HepG2 (cell line): Measurements from ENCODE around the gene FBXL22. TPM values are rescaled to one million over a fixed set of nuclear protein-coding genes. Genes with fewer than 3 reads are reported as not detected.

Experiments
- ATAC-seq: fragments of 200-7000 bp; cut with Tn5 transposase; 3 replicates; pipeline ENCODE4 v1.9.1; 2020; ENCODE audit warnings: mild to moderate bottlenecking, moderate library complexity
- BruUV-seq: library from RNA; stranded (reverse); fragments of 400-500 nt; replicated peaks from 2 replicates; lab custom pipeline; 2021; lab: Mats Ljungman, UMichigan
- CTCF ChIA-PET: fragments of 300-600 bp; formaldehyde crosslinking; extraction: SDS; loops from one replicate; lab custom pipeline; 2021; ENCODE audit warnings: low total read pairs, inconsistent platforms, low intra/inter-chr PET ratio; lab: Yijun Ruan, JAX
- POLR2A ChIA-PET: fragments of 350-600 bp; sonication (Branson Sonifier 250); formaldehyde crosslinking; loops from one replicate; lab custom pipeline; 2020; ENCODE audit warnings: antibody characterized with exemption, inconsistent platforms; lab: Yijun Ruan, JAX
- DNase-seq: peaks from one replicate; pipeline ENCODE4 v3.0.0-alpha.2; 2015; ENCODE audit warnings: low spot score
- FAIRE-seq: peaks from 3 replicates; lab custom pipeline; 2011; peaks lifted over from hg19 to GRCh38; lab: Jason Lieb, UNC
- H2AFZ ChIP-seq: one replicate; pipeline ENCODE4 v1.6.1; 2011; ENCODE audit warnings: low read length, inconsistent platforms
- H3K27ac ChIP-seq: fragments of 300-600 bp; 3 replicates; pipeline ENCODE4 v1.8.0; 2011; ENCODE audit warnings: mixed run types, mild to moderate bottlenecking, mixed read lengths, low read length, inconsistent platforms; ENCODE audit not compliant: insufficient read depth; ENCODE audit errors: extremely low read length
- H3K27me3 ChIP-seq, 2 experiments: fragments of 200-600 bp in 1 of 2; 2 replicates in 1 of 2; 3 replicates in 1 of 2; pipeline versions ENCODE4 v1.6.0 to v1.8.0; 2011; ENCODE audit warnings: low read length in 2 of 2, mild to moderate bottlenecking in 2 of 2, moderate library complexity in 2 of 2, inconsistent platforms in 1 of 2; ENCODE audit not compliant: insufficient read depth in 2 of 2, control insufficient read depth in 1 of 2
- H3K36me3 ChIP-seq, 2 experiments: fragments of 200-600 bp in 1 of 2; replicated peaks in 1 of 2; 2 replicates in 1 of 2; 3 replicates in 1 of 2; pipeline versions ENCODE4 v1.5.1 to v1.8.0; 2011; ENCODE audit warnings: low read length in 2 of 2, inconsistent platforms in 1 of 2; ENCODE audit not compliant: insufficient read depth in 2 of 2, control insufficient read depth in 1 of 2
- H3K4me1 ChIP-seq: 2 replicates; pipeline ENCODE4 v1.5.1; 2012; ENCODE audit warnings: low read length, inconsistent platforms; ENCODE audit not compliant: insufficient read depth
- H3K4me2 ChIP-seq: 2 replicates; pipeline ENCODE4 v1.6.0; 2011; ENCODE audit warnings: low read depth, low read length, inconsistent platforms
- H3K4me3 ChIP-seq, 3 experiments: fragments of 200-600 bp in 1 of 3; sonication (generic), shearing (Covaris generic) in 1 of 3; replicated peaks in 1 of 3; 2 replicates each; pipeline ENCODE4 v1.5.1; 2011 to 2016; ENCODE audit warnings: low read length in 3 of 3, inconsistent platforms in 2 of 3, low read depth in 2 of 3, mild to moderate bottlenecking in 2 of 3, control low read depth in 1 of 3, mixed read lengths in 1 of 3; ENCODE audit not compliant: insufficient read depth in 1 of 3
- H3K79me2 ChIP-seq: one replicate; pipeline ENCODE4 v1.6.1; 2011; ENCODE audit warnings: low read length, inconsistent platforms; ENCODE audit not compliant: insufficient read depth
- H3K9ac ChIP-seq: 2 replicates; pipeline ENCODE4 v1.6.0; 2011; ENCODE audit warnings: mild to moderate bottlenecking, low read depth, low read length, inconsistent platforms; ENCODE audit not compliant: insufficient read depth
- H3K9me3 ChIP-seq: 2 replicates; pipeline ENCODE4 v1.5.1; 2012; ENCODE audit warnings: mild to moderate bottlenecking, low read length
- H4K20me1 ChIP-seq: 2 replicates; pipeline ENCODE4 v1.6.0; 2011; ENCODE audit warnings: inconsistent platforms, mild to moderate bottlenecking, low read length, moderate library complexity; ENCODE audit not compliant: insufficient read depth
- ATAD3A ChIP-seq: sonication (generic); formaldehyde crosslinking; IDR thresholded peaks from 2 replicates; pipeline ENCODE4 v1.4.0; 2020; ENCODE audit warnings: missing genetic modification reagents
- ATF4 ChIP-seq, 2 experiments: fragments of 450-650 bp in 1 of 2; sonication (generic) in 1 of 2; formaldehyde crosslinking; IDR thresholded peaks; 2 replicates each; pipeline versions ENCODE4 v1.5.0 to v1.8.0; 2020 to 2022; ENCODE audit warnings: mild to moderate bottlenecking in 1 of 2, missing genetic modification reagents in 1 of 2
- CENPT ChIP-seq: sonication (generic); formaldehyde crosslinking; IDR thresholded peaks from 2 replicates; pipeline ENCODE4 v1.8.0; 2022; ENCODE audit warnings: low read depth, mild to moderate bottlenecking, moderate library complexity, missing genetic modification reagents
- E2F2 ChIP-seq: sonication (generic); formaldehyde crosslinking; IDR thresholded peaks from 2 replicates; pipeline ENCODE4 v1.4.0; 2020; ENCODE audit warnings: missing genetic modification reagents, borderline replicate concordance
- TBL1XR1 ChIP-seq: fragments of 150-350 bp; IDR thresholded peaks from 2 replicates; pipeline ENCODE4 v1.6.1; 2014; ENCODE audit warnings: borderline replicate concordance, low read length; ENCODE audit not compliant: partially characterized antibody
- ZBED4 ChIP-seq: sonication (generic); formaldehyde crosslinking; IDR thresholded peaks from 2 replicates; pipeline ENCODE4 v1.4.0; 2020; ENCODE audit warnings: missing genetic modification reagents, borderline replicate concordance
- ZBTB42 ChIP-seq: sonication (generic); formaldehyde crosslinking; IDR thresholded peaks from 2 replicates; pipeline ENCODE4 v1.5.0; 2020; ENCODE audit warnings: mild to moderate bottlenecking, missing genetic modification reagents
- ZBTB44 ChIP-seq: sonication (generic); formaldehyde crosslinking; IDR thresholded peaks from 2 replicates; pipeline ENCODE4 v1.4.0; 2020; ENCODE audit warnings: missing genetic modification reagents
- ZNF17 ChIP-seq: sonication (generic); formaldehyde crosslinking; IDR thresholded peaks from 2 replicates; pipeline ENCODE4 v1.5.0; 2020; ENCODE audit warnings: mild to moderate bottlenecking, missing genetic modification reagents
- ZNF501 ChIP-seq: sonication (generic); formaldehyde crosslinking; IDR thresholded peaks from 2 replicates; pipeline ENCODE4 v1.5.1; 2020; ENCODE audit warnings: mild to moderate bottlenecking, moderate library complexity, missing genetic modification reagents
- ZNF615 ChIP-seq: sonication (generic); formaldehyde crosslinking; IDR thresholded peaks from 2 replicates; pipeline ENCODE4 v1.5.0; 2020; ENCODE audit warnings: mild to moderate bottlenecking, missing genetic modification reagents, borderline replicate concordance
- ZNF816 ChIP-seq: sonication (generic); formaldehyde crosslinking; IDR thresholded peaks from 2 replicates; pipeline ENCODE4 v1.8.0; 2022; ENCODE audit warnings: missing genetic modification reagents, mild to moderate bottlenecking, borderline replicate concordance
- WGBS: methylation state at CpG from one replicate; pipeline ENCODE4 v1.1.6; 2017; ENCODE audit warnings: low lambda C conversion rate; 5-methylcytosine and 5-hydroxymethylcytosine counted together
- in situ Hi-C: cut with HindIII; loops from 2 replicates; pipeline ENCODE4 v1.10.0; 2017; ENCODE audit warnings: low pct_unique_long_range_greater_than_20kb; ENCODE audit not compliant: extremely low pct_ligation_motif_present
- intact Hi-C: fragments of 100-400 bp; cut with micrococcal nuclease; formaldehyde crosslinking; loops from one replicate; pipeline ENCODE4 v1.10.0; 2022; ENCODE audit not compliant: unreplicated experiment
- polyA plus RNA-seq, 8 experiments: library from polyadenylated mRNA; depleted of rRNA in 3 of 8; stranded (reverse) in 7 of 8; unstranded in 1 of 8; fragments of >200 nt; fragmentation: Illumina TruSeq in 4 of 8; extraction: Trizol in 4 of 8; gene quantifications; 2 replicates each; pipeline versions ENCODE4 v1.2.1 to v1.2.3, GENCODE V29; 2011 to 2016; ENCODE audit warnings: low read depth in 4 of 8, missing spikeins in 1 of 8, mixed read lengths in 1 of 8; ENCODE audit not compliant: insufficient read depth in 1 of 8
- total RNA-seq, 5 experiments: library from RNA; depleted of rRNA; stranded (reverse); fragments of >200 nt; fragmentation: Illumina TruSeq; extraction: Trizol; gene quantifications; 2 replicates each; pipeline ENCODE4 v1.2.3, GENCODE V29; 2016; ENCODE audit warnings: low read depth in 1 of 5
- TF ChIP-seq, protein P1 (sequence below): sonication (generic); formaldehyde crosslinking; conservative IDR thresholded peaks from 2 replicates; pipeline ENCODE4 v1.4.0; 2020; ENCODE audit warnings: missing genetic modification reagents

FBXL22 gene
- total and polyA plus RNA-seq, 2 of the 13 experiments (the other 11 are each of a cell fraction or from before 2014, with no cell fraction given) = 0.15 to 0.33 TPM

- CTCF ChIA-PET = interaction anchor here (0.8 to 1.5 kb wide), 2 partner anchors 281 to 457 kb away, joined by 4 to 5 read pairs; no protein-coding TSS in a partner anchor
- H3K36me3 ChIP-seq = peaks cover 2 to 28% of the 10 kb centered on the region in 2 experiments; a peak in 4 of 5 replicates
- no peak overlapping the region; the same call in 1 of the 2 replicates for H3K9ac ChIP-seq
- ATAC-seq = peak; percentile 94
- peak; percentile 97 for FAIRE-seq
- H4K20me1 ChIP-seq = no peaks in the 10 kb centered on the region
- no peak overlapping the region for H2AFZ ChIP-seq
- 3% methylated on average over 6 of the region's 6 CpGs for WGBS
- intact Hi-C loops = loop anchor here (1.0 to 5.0 kb wide), 3 partner anchors 281 to 457 kb away; no protein-coding TSS in a partner anchor
- H3K4me1 ChIP-seq = peaks cover 21% of the 10 kb centered on the region
- H3K27ac ChIP-seq = peak overlapping the region; percentile 27
- BruUV-seq = no TSS peak
- no peak overlapping the region for H3K4me3 ChIP-seq
- no peaks in the 10 kb centered on the region for H3K79me2 ChIP-seq
- H3K27me3 ChIP-seq = no peaks in the 10 kb centered on the region
- DNase-seq = peak; percentile 77
- POLR2A ChIA-PET = interaction anchor here (1.0 to 2.8 kb wide), 6 partner anchors 10 to 483 kb away, joined by 3 to 27 read pairs (median 5); partner anchors contain the start of genes CIAO2A and FBXL22
- peak overlapping the region; percentile 66 for H3K4me2 ChIP-seq
- H3K9me3 ChIP-seq = no peaks in the 10 kb centered on the region
- in situ Hi-C loops = loop anchor here (5.0 kb wide), 2 partner anchors 282 to 457 kb away; no protein-coding TSS in a partner anchor
- TF ChIP-seq TBL1XR1 = no peak
- TF ChIP-seq ZNF615 (CRISPR knock-in tag) = no peak
- no peak for TF ChIP-seq ZNF17 (CRISPR knock-in tag)
- TF ChIP-seq, protein P1, sequence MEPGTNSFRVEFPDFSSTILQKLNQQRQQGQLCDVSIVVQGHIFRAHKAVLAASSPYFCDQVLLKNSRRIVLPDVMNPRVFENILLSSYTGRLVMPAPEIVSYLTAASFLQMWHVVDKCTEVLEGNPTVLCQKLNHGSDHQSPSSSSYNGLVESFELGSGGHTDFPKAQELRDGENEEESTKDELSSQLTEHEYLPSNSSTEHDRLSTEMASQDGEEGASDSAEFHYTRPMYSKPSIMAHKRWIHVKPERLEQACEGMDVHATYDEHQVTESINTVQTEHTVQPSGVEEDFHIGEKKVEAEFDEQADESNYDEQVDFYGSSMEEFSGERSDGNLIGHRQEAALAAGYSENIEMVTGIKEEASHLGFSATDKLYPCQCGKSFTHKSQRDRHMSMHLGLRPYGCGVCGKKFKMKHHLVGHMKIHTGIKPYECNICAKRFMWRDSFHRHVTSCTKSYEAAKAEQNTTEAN (CRISPR knock-in tag) = no peak
- TF ChIP-seq ATF4 (CRISPR knock-in tag; IDR thresholded peaks at IDR 0.05) = no peak
- TF ChIP-seq ZNF816 (CRISPR knock-in tag) = no peak
- TF ChIP-seq ZBTB44 = no peak
- TF ChIP-seq CENPT (CRISPR knock-in tag) = no peak
- 0 out of 2 replicates have a peak, but pooled peaks have one; percentile 15 for TF ChIP-seq ZBED4
- TF ChIP-seq ZNF501 (CRISPR knock-in tag) = no peak
- TF ChIP-seq ZBTB42 (CRISPR knock-in tag) = no peak
- no peak for TF ChIP-seq E2F2 (CRISPR knock-in tag)
- no peak for TF ChIP-seq ATAD3A (CRISPR knock-in tag)
These were observed 13.1 kb downstream of the FBXL22 start for GRCh38 chr15:63610209-63610841.
